Caco-2 (cell line): ENCODE measurements around the gene NCOA6. TPM values are rescaled to one million over a fixed set of nuclear protein-coding genes. Genes with fewer than 3 reads are reported as not detected.
A peak's percentile ranks its signal among the peaks of the same experiment; 100 is the strongest.

Experiments used
- BruUV-seq: library from RNA; stranded (reverse); fragments of 400-500 nt; replicated peaks from 2 replicates; lab custom pipeline; 2021; lab: Mats Ljungman, UMichigan
- CTCF ChIA-PET: fragments of 300-600 bp; sonication (Branson Sonifier 250); formaldehyde crosslinking; loops from one replicate; lab custom pipeline; 2022; ENCODE audit warnings: antibody characterized with exemption; lab: Charles Lee
- POLR2A ChIA-PET: fragments of 300-600 bp; sonication (Branson Sonifier 250); formaldehyde crosslinking; loops from one replicate; lab custom pipeline; 2022; ENCODE audit warnings: antibody characterized with exemption; lab: Charles Lee
- DNase-seq, 2 experiments: peaks; one replicate each; pipeline versions ENCODE4 v3.0.0 to v3.0.0-alpha.2; 2020 to 2022
- H3K27me3 ChIP-seq: replicated peaks from 2 replicates; pipeline ENCODE4 v1.6.0; 2011; ENCODE audit warnings: low read length; ENCODE audit not compliant: control insufficient read depth, insufficient read depth
- H3K36me3 ChIP-seq: 2 replicates; pipeline ENCODE4 v1.5.1; 2011; ENCODE audit warnings: low read length; ENCODE audit not compliant: control insufficient read depth, insufficient read depth
- H3K4me1 ChIP-seq: fragments of 250-450 bp; sonication (Bioruptor Pico); 2 replicates; pipeline ENCODE4 v1.5.1; 2020; ENCODE audit warnings: mild to moderate bottlenecking
- H3K4me3 ChIP-seq: 2 replicates; pipeline ENCODE4 v1.5.1; 2011; ENCODE audit warnings: low read depth, mild to moderate bottlenecking, control low read depth, low read length
- H3K9me3 ChIP-seq: fragments of 250-450 bp; sonication (Bioruptor Pico); 2 replicates; pipeline ENCODE4 v1.5.1; 2020; ENCODE audit warnings: mild to moderate bottlenecking, moderate library complexity
- H3K27ac Mint-ChIP-seq: one replicate; pipeline ENCODE4 v1.8.0; 2022; ENCODE audit warnings: mixed read lengths; ENCODE audit not compliant: unreplicated experiment
- H3K27me3 Mint-ChIP-seq: one replicate; pipeline ENCODE4 v1.8.0; 2022; ENCODE audit warnings: mixed read lengths; ENCODE audit not compliant: insufficient read depth, unreplicated experiment
- H3K36me3 Mint-ChIP-seq: one replicate; pipeline ENCODE4 v1.8.0; 2022; ENCODE audit warnings: mild to moderate bottlenecking, mixed read lengths; ENCODE audit not compliant: insufficient read depth, unreplicated experiment
- H3K4me1 Mint-ChIP-seq: one replicate; pipeline ENCODE4 v1.8.0; 2022; ENCODE audit warnings: low read depth, mixed read lengths; ENCODE audit not compliant: unreplicated experiment
- H3K4me3 Mint-ChIP-seq: one replicate; pipeline ENCODE4 v1.8.0; 2022; ENCODE audit warnings: mild to moderate bottlenecking, moderate library complexity, mixed read lengths; ENCODE audit not compliant: unreplicated experiment
- H3K9me3 Mint-ChIP-seq: one replicate; pipeline ENCODE4 v1.8.0; 2022; ENCODE audit warnings: mixed read lengths; ENCODE audit not compliant: unreplicated experiment
- CTCF ChIP-seq, 2 experiments: fragments of 200-600 bp in 1 of 2; IDR thresholded peaks; 1 replicate in 1 of 2; 2 replicates in 1 of 2; pipeline versions ENCODE4 v1.5.1 to v1.8.0; 2011 to 2022; ENCODE audit warnings: antibody characterized with exemption in 1 of 2, control low read depth in 1 of 2, inconsistent platforms in 1 of 2, low read depth in 1 of 2, low read length in 1 of 2, mild to moderate bottlenecking in 1 of 2, moderate library complexity in 1 of 2; ENCODE audit not compliant: insufficient read depth in 1 of 2, severe bottlenecking in 1 of 2, unreplicated experiment in 1 of 2
- intact Hi-C: fragments of 100-400 bp; cut with micrococcal nuclease; formaldehyde crosslinking; loops from one replicate; pipeline ENCODE4 v1.10.0; 2022; ENCODE audit not compliant: unreplicated experiment
- total RNA-seq: library from RNA; stranded (reverse); gene quantifications from 2 replicates; pipeline ENCODE4 v1.2.3, GENCODE V29; 2022

The NCOA6 gene
- total RNA-seq, 1 experiment from 2014 or later, result 65.1 TPM

GRCh38 chr20:34824026-34824425 lies 1.4 kb downstream of the NCOA6 start:
- Histone ChIP-seq H3K4me3 (peak overlapping the region; percentile 97), H3K36me3 (no peaks in the 10 kb centered on the region; the same call in 1 of the 2 replicates), H3K4me1 (peaks cover 15% of the 10 kb centered on the region), H3K27me3 (no peaks in the 10 kb centered on the region), H3K9me3 (no peaks in the 10 kb centered on the region)
- peaks cover 20% of the 10 kb centered on the region for H3K4me1 Mint-ChIP-seq
- ChIA-PET CTCF (interaction anchor here (0.8 to 2.8 kb wide), 6 partner anchors 14 to 1130 kb away, joined by 3 to 10 read pairs (median 6); partner anchors contain the start of genes ACSS2, EDEM2 and SCAND1), POLR2A (interaction anchor here (0.6 to 1.8 kb wide), 9 partner anchors 17 to 441 kb away, joined by 3 to 15 read pairs (median 3); partner anchors contain the start of genes ACSS2, GSS, MYH7B and TP53INP2)
- TSS peak; percentile 47 for BruUV-seq
- DNase-seq, result no peak
- H3K27me3 Mint-ChIP-seq, result no peaks in the 10 kb centered on the region
- H3K36me3 Mint-ChIP-seq, result peaks cover 34% of the 10 kb centered on the region
- no peaks in the 10 kb centered on the region for H3K9me3 Mint-ChIP-seq
- intact Hi-C loops, result loop anchor here (1.0 kb wide), 2 partner anchors 52 to 55 kb away; partner anchors contain the start of gene ACSS2
- H3K27ac Mint-ChIP-seq, result peak overlapping the region; percentile 83
- no peak for TF ChIP-seq CTCF (IDR thresholded peaks at IDR 0.05; ENCODE audit: insufficient read depth in 1 of 2, low read depth in 1 of 2, low read length in 1 of 2, severe bottlenecking in 1 of 2, unreplicated experiment in 1 of 2)
- peak overlapping the region; percentile 92 for H3K4me3 Mint-ChIP-seq

- Histone ChIP-seq H3K36me3 (no peaks in the 10 kb centered on the region; the same call in 1 of the 2 replicates), H3K9me3 (no peaks in the 10 kb centered on the region), H3K4me3 (no peak overlapping the region), H3K27me3 (no peaks in the 10 kb centered on the region), H3K4me1 (peaks cover 15% of the 10 kb centered on the region)
- no peaks in the 10 kb centered on the region for H3K9me3 Mint-ChIP-seq
- H3K36me3 Mint-ChIP-seq, result peaks cover 34% of the 10 kb centered on the region
- TF ChIP-seq CTCF (IDR thresholded peaks at IDR 0.05; ENCODE audit: insufficient read depth in 1 of 2, low read depth in 1 of 2, low read length in 1 of 2, severe bottlenecking in 1 of 2, unreplicated experiment in 1 of 2), result no peak
- no TSS peak for BruUV-seq
- H3K27ac Mint-ChIP-seq, result no peak overlapping the region
- peaks cover 26% of the 10 kb centered on the region for H3K4me1 Mint-ChIP-seq
- POLR2A ChIA-PET, result interaction anchor here (0.7 kb wide), 1 partner anchor 1010 kb away, joined by 7 read pairs; no protein-coding TSS in a partner anchor
- intact Hi-C loops, result no loop called here
- no peaks in the 10 kb centered on the region for H3K27me3 Mint-ChIP-seq
- CTCF ChIA-PET, result no interaction called here
- no peak overlapping the region for H3K4me3 Mint-ChIP-seq
- DNase-seq, result no peak
Observed at GRCh38 chr20:34820805-34821578, 4.5 kb downstream of the NCOA6 start.

- no peaks in the 10 kb centered on the region for H3K36me3 ChIP-seq
- POLR2A ChIA-PET, result interaction anchor here (0.6 kb wide), 1 partner anchor 114 kb away, joined by 3 read pairs; the partner anchor contains the start of gene TP53INP2
- no peaks in the 10 kb centered on the region for H3K9me3 ChIP-seq
- no peak overlapping the region for H3K27ac Mint-ChIP-seq
- H3K9me3 Mint-ChIP-seq, result no peaks in the 10 kb centered on the region
- no peaks in the 10 kb centered on the region for H3K27me3 Mint-ChIP-seq
- H3K4me3 Mint-ChIP-seq, result no peak overlapping the region
- H3K27me3 ChIP-seq, result no peaks in the 10 kb centered on the region
- CTCF ChIA-PET, result interaction anchor here (0.5 to 2.1 kb wide), 2 partner anchors 48 to 54 kb away, joined by 3 to 9 read pairs; no protein-coding TSS in a partner anchor
- TF ChIP-seq CTCF (IDR thresholded peaks at IDR 0.05; ENCODE audit: insufficient read depth in 1 of 2, low read depth in 1 of 2, low read length in 1 of 2, severe bottlenecking in 1 of 2, unreplicated experiment in 1 of 2), result no peak
- BruUV-seq, result no TSS peak
- H3K4me3 ChIP-seq, result no peak overlapping the region
- intact Hi-C loops, result no loop called here
- peaks cover 16% of the 10 kb centered on the region for H3K4me1 Mint-ChIP-seq
- no peak for DNase-seq
- H3K36me3 Mint-ChIP-seq, result peaks cover 23% of the 10 kb centered on the region
- H3K4me1 ChIP-seq, result peaks cover 4% of the 10 kb centered on the region; the same call in 1 of the 2 replicates
Observed at GRCh38 chr20:34817801-34818200, 7.7 kb downstream of the NCOA6 start.
